Ishikawa (cell line): ENCODE results near the gene IPO9.

Experiments used
- CEBPB ChIP-seq: IDR thresholded peaks from 2 replicates; pipeline ENCODE4 v1.6.1; 2012
- CREB1 ChIP-seq: IDR thresholded peaks from 2 replicates; pipeline ENCODE4 v1.6.1; 2012; ENCODE audit warnings: low read depth
- EGR1 ChIP-seq: IDR thresholded peaks from 2 replicates; pipeline ENCODE4 v1.6.1; 2012
- EP300 ChIP-seq: IDR thresholded peaks from 2 replicates; pipeline ENCODE4 v1.6.1; 2012; ENCODE audit warnings: borderline replicate concordance
- FOXM1 ChIP-seq: IDR thresholded peaks from 2 replicates; pipeline ENCODE4 v1.6.1; 2012; ENCODE audit warnings: low read depth, borderline replicate concordance
- MAX ChIP-seq: IDR thresholded peaks from 2 replicates; pipeline ENCODE4 v1.6.1; 2012
- NFIC ChIP-seq: IDR thresholded peaks from 2 replicates; pipeline ENCODE4 v1.6.1; 2012
- RAD21 ChIP-seq: IDR thresholded peaks from 2 replicates; pipeline ENCODE4 v1.6.1; 2012; ENCODE audit warnings: low read depth
- REST ChIP-seq: IDR thresholded peaks from 2 replicates; pipeline ENCODE4 v1.6.1; 2012; ENCODE audit warnings: low read depth, mild to moderate bottlenecking
- TAF1 ChIP-seq: IDR thresholded peaks from 2 replicates; pipeline ENCODE4 v1.6.1; 2012; ENCODE audit warnings: low read depth, mild to moderate bottlenecking
- TCF12 ChIP-seq: IDR thresholded peaks from 2 replicates; pipeline ENCODE4 v1.6.1; 2012; ENCODE audit warnings: low read depth
- TEAD4 ChIP-seq: IDR thresholded peaks from 2 replicates; pipeline ENCODE4 v1.6.1; 2012
- YY1 ChIP-seq: IDR thresholded peaks from 2 replicates; pipeline ENCODE4 v1.6.1; 2012; ENCODE audit warnings: low read depth
- ZBTB7A ChIP-seq: IDR thresholded peaks from 2 replicates; pipeline ENCODE4 v1.6.1; 2012; ENCODE audit warnings: low read depth
- TF ChIP-seq, protein P1 (sequence below): IDR thresholded peaks from 2 replicates; pipeline ENCODE4 v1.6.1; 2012

Gene IPO9

DNA sequence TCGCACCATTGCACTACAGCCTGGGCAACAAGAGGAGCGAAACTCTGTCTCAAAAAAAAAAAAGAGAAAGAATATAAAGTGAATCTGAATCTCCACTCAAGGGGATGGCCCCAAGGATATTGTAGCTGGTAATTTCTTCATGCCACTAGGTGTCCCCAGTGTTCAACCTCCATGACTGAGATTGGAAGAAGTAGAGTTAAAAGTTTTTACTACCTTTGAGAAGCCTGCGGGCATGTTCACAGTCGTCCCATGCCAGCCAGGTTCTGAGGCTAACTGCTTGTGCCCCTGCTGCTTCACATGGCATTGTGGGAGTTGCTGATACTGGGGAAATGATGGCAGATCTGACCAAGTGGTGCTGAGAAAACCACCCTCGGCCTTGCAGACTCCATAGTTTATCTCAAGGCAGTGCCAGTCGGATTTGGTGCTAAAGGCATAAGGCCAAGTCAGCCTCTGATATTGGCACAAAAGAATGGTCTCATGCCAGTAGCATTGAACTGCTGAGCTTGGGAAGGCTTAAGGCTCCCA lies 49.0 kb downstream of the IPO9 start:
- no peak for TF ChIP-seq NFIC
- peak; percentile 40 for TF ChIP-seq RAD21
- TF ChIP-seq MAX, result no peak
- TF ChIP-seq CREB1, result no peak
- TF ChIP-seq FOXM1, result no peak
- TF ChIP-seq TCF12, result no peak
- TF ChIP-seq TAF1, result no peak
- TF ChIP-seq CEBPB, result no peak

GRCh38 chr1:201880928-201881571 lies 52.1 kb downstream of the IPO9 start:
- TF ChIP-seq RAD21, result no peak
- TF ChIP-seq EP300, result no peak
- TF ChIP-seq, protein P1, sequence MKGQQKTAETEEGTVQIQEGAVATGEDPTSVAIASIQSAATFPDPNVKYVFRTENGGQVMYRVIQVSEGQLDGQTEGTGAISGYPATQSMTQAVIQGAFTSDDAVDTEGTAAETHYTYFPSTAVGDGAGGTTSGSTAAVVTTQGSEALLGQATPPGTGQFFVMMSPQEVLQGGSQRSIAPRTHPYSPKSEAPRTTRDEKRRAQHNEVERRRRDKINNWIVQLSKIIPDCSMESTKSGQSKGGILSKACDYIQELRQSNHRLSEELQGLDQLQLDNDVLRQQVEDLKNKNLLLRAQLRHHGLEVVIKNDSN, result no peak
- no peak for TF ChIP-seq FOXM1
- TF ChIP-seq TEAD4, result no peak
- TF ChIP-seq TCF12, result no peak
- TF ChIP-seq NFIC, result no peak
- TF ChIP-seq TAF1, result no peak
- TF ChIP-seq MAX, result no peak
- TF ChIP-seq CEBPB, result no peak
- no peak for TF ChIP-seq CREB1
- TF ChIP-seq ZBTB7A, result no peak
- TF ChIP-seq REST, result no peak
- TF ChIP-seq EGR1, result no peak
- TF ChIP-seq YY1, result no peak

- TF ChIP-seq ZBTB7A, result no peak
- TF ChIP-seq RAD21, result no peak
- TF ChIP-seq TEAD4, result no peak
- TF ChIP-seq REST, result no peak
- TF ChIP-seq EP300, result no peak
- TF ChIP-seq, protein P1, result no peak
- no peak for TF ChIP-seq MAX
- TF ChIP-seq EGR1, result no peak
- TF ChIP-seq TCF12, result no peak
- no peak for TF ChIP-seq CREB1
- TF ChIP-seq FOXM1, result no peak
- no peak for TF ChIP-seq NFIC
Measured at GRCh38 chr1:201881617-201882016, 52.7 kb downstream of the IPO9 start.

- TF ChIP-seq NFIC (no peak), CEBPB (no peak), TEAD4 (no peak), EP300 (no peak), CREB1 (no peak), EGR1 (no peak), REST (no peak), TCF12 (no peak), ZBTB7A (no peak), MAX (no peak), YY1 (no peak), FOXM1 (no peak), TAF1 (no peak), RAD21 (no peak)
- TF ChIP-seq, protein P1, result no peak
Measured at GRCh38 chr1:201882665-201883132, 53.7 kb downstream of the IPO9 start.
